KOPT-K1 (cell line): Measurements from ENCODE around the gene TROAP.
"Not testable (repeated sequence)": the region's sequence is repeated elsewhere in the genome, so short reads cannot be mapped to it uniquely, and the experiment has no call there.

Experiments used
- H3K27ac ChIP-seq: fragments of 200-600 bp; sonication (generic); 2 replicates; pipeline ENCODE4 v1.5.1; 2016; ENCODE audit warnings: antibody characterized with exemption, mild to moderate bottlenecking, low read depth, low read length; ENCODE audit not compliant: poor library complexity, severe bottlenecking
- H3K36me3 ChIP-seq: fragments of 200-600 bp; sonication (generic); 2 replicates; pipeline ENCODE4 v1.5.1; 2017; ENCODE audit warnings: antibody characterized with exemption, mild to moderate bottlenecking, low read length, moderate library complexity; ENCODE audit not compliant: insufficient read depth
- H3K9me3 ChIP-seq: fragments of 200-600 bp; sonication (generic); 2 replicates; pipeline ENCODE4 v1.5.1; 2017; ENCODE audit warnings: antibody characterized with exemption, low read length, mild to moderate bottlenecking; ENCODE audit not compliant: insufficient read depth, poor library complexity, severe bottlenecking

Gene TROAP

GRCh38 chr12:49377386-49377785 is 54.3 kb downstream of the TROAP start:
- Histone ChIP-seq H3K9me3 (no peaks in the 10 kb centered on the region), H3K27ac (no peak overlapping the region), H3K36me3 (peaks cover 12% of the 10 kb centered on the region; the same call in 1 of the 2 replicates)

DNA sequence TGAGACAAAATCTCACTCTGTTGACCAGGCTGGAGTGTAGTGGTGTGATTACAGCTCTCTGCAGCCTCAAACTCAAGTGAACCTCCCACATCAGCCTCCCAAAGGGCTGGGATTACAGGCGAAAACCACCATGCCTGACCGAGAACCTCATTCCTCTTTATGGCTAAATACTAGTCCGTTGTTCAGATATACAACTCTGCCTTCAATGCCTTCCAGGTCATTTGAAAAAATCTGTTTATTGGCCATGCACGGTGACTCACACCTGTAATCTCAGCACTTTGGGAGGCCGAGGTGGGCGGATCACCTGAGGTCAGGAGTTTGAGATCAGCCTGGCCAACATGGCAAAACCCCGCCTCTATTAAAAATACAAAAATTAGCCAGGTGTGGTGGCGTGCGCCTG is 57.1 kb downstream of the TROAP start:
- H3K36me3 ChIP-seq, H3K27ac ChIP-seq, H3K9me3 ChIP-seq: not testable (repeated sequence)
